Activated CD4-positive, alpha-beta T cell treated with anti-CD3 and anti-CD28 coated beads, Interleukin-2, amount 50 U/mL, for 4 hours (primary cell): ENCODE measurements around the gene EP400.

Experiments
- DNase-seq, 2 experiments: peaks; one replicate each; pipeline ENCODE4 v3.0.0-alpha.2; 2020

The EP400 gene

DNA sequence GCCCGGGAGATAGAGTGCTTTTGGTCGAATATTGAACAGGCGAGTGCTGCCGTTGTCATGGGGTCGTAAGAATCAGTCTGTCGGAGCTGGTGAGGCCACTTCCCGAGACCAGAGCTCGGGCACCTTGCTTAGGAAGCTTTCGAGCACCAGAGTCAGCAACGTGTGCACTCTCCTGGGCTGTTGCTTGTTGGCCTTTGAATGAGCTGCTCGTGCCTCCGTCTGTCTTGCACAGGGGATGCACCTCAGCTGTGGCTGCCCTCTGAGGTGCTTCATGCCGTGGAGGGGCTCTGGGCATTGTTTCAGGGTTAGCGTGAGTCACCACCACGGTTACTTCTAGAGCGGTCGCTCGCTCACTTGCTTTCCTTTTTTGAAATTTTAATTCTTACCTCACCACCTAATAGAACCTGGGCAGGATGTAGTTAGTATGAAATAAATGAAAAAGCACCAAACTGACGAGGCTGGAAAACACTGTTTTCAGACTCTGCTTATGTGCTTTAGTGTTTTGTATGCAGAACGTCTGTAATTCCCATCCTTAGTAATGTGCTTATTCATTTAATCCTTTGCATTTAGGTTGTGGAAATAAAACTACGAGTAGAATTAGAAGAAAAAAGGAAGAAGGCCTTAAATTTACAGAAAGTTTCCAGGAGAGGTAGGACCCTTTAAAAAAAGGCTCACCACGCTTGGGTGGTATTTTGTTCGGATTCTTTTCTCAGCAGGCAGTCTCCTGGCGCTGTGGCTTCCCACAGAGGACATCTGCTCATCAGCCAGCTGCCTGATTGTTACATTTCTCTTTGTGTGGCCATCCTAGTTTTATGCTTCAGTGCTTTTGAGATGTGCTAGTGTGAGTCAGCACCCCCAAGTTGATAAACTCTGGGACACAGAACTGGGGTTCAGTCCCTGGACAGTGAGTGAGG lies 40.6 kb downstream of the EP400 start:
- DNase-seq: no peak

DNA sequence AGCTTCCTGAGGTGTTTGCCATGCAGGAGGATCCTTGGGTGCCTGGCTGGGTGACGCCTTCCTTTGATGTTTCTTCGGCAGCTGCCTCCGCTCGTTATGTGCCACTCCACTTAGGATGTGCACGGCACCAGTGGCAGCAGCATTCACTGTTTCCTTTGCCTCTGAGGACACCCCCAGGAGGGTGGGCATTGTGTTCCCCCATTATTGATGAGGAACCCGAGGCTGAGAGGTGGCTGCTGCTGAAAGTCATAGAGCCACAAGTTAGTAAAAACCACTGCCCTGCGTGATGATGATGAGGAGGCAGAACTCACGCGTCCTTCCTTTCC lies 41.2 kb downstream of the EP400 start:
- no peak for DNase-seq

- no peak for DNase-seq
These were observed 42.2 kb downstream of the EP400 start for GRCh38 chr12:131991816-131992430.

GRCh38 chr12:131994589-131994988 lies 44.8 kb downstream of the EP400 start:
- no peak for DNase-seq

DNA sequence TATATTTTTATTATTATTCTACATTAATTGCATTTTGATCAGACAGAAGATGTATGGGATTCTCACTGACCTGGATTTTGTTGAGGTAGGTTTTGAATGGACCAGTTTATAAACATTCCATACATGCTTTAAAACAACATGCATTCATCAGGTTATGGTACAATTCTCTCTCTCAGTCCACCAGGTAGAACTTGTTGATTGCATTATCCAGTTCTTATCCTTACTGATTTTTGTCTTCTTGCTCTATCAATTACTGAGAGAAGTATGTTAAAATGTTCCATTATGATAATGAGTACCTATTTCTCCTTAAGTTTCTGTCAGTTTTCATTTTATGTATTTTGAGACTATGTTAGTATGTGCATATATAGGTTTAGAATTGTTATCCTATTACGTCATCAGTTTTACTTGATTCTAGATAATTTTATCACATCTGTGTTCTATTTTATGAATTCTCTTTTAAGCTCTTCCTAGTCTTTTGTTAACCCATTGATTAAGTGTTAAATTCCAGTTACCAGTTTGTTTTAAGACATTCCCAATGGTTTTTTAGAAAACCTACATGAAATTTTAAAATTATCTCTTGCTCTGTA lies 50.6 kb downstream of the EP400 start:
- no peak for DNase-seq

DNA sequence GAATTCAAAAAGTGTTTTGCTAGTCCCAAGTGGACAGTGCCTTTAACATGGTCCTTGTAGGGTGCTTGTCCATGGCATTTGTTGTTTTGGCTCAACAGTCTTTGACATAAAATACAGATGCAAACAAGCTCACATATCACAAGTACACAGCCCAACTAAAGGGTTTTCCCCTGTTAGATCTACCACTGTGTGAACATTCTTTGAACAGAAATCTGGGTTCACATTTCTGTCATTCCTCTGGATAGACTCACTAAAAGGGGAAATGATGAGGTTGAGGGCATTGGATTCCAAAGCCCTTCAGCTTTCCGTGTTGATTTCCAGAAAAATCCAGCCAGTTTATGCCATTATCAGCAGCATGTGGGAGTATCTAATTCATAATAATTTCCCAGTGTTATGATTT lies 54.1 kb downstream of the EP400 start:
- no peak for DNase-seq

DNA sequence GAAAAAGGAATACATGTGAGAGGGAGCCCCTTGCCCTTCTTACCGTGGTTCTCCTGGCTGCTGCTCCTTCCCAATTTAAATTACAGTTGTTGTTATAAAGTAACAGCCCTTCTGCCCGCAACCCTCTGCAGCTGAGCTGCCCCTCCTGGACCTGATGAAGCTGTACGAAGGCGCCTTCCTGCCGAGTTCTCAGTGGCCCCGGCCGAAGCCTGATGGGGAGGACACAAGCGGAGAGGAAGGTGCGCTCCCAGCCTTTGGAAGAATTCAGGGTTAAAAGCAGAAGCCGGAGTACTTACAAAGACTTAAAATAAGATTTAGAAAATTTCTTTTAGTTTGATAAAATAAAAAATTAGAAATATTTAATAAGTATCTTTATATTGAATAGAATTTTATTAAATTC lies 55.2 kb downstream of the EP400 start:
- no peak for DNase-seq

DNA sequence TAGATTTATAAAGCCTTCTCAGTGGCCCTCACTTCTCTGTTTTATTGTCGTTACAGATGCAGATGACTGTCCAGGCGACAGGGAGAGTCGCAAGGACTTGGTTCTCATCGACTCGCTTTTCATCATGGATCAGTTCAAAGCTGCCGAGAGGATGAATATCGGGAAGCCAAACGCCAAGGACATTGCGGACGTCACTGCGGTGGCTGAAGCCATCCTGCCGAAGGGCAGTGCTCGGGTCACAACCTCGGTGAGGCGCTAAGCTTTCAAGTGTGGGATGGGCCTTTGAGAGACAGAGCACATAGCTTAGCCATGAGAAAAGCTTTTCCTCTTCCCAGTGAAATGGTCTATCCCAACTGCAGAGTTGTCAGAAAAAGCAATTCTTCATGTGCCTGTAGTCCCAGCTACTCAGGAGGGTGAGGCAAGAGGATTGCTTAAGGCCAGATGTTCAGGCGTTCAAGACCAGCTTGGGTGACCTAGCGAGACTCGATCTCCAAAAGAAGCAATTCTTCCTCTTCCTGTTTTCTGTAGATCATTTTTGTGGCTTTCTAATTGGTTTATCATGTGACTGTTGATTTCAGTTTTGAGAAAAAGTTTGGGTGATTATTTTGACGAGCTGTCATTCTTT lies 56.4 kb downstream of the EP400 start:
- no peak for DNase-seq

DNA sequence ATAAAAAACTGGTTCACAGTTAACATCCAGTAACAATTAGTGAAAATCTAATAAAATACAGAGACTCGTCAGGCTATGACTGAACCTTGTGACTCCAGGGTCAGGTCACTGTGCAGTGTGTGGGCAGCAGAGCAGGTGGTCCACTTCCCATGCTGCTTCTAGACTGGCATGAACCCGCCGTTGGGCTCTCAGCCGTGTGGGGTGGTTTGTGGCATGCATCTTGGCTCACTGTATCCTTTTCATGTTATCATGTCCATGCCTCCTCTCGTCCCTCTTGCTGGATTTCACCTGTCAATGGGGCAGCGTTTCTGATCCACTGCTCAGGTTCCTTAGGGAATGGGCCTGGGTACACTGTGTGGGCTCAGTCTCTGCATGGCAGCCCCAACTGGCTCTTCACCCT lies 57.3 kb downstream of the EP400 start:
- no peak for DNase-seq

- no peak for DNase-seq
These were observed 59.7 kb downstream of the EP400 start for GRCh38 chr12:132009336-132009859.

GRCh38 chr12:132012919-132013568 lies 63.3 kb downstream of the EP400 start:
- no peak for DNase-seq

DNA sequence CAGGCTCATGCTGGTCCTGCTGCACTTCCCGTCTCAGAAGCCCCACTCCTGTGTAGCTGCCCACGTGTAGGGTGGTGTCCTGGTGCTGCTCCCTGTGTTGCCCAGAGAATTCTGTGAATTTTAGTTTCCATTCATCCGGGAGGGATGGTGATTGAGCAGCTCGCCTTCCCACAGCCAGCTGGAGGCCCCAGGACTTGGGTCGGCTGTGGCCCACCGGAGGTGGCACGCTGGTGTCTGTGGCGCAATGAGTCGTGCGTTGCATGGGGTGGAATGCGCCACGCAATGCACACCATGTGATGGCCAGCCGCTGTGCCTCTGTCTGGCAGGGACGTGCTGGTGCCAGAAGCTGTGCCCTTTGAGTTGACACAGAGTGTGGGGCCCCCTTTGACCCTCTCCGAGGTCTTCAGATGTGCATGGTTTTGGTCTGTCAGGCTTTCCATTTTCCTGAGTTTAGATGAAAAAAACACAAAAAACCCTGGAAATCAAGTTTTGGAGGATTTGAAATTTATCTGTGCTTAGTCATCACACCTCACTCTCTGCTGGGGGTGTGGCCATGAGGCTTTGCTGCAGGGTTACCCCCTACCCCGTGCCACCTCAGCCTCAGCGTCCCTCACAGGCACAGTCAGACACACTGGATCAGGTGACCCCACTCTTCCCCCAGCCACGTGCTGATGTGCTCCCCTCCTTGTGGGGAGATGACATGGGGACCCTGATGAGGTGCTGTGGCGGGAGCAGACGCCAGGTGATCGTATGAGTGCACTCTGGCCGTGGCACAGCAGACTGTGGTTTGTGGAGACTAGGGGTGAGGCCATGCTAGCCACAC lies 64.6 kb downstream of the EP400 start:
- no peak for DNase-seq

GRCh38 chr12:132014915-132015280 lies 65.2 kb downstream of the EP400 start:
- no peak for DNase-seq

DNA sequence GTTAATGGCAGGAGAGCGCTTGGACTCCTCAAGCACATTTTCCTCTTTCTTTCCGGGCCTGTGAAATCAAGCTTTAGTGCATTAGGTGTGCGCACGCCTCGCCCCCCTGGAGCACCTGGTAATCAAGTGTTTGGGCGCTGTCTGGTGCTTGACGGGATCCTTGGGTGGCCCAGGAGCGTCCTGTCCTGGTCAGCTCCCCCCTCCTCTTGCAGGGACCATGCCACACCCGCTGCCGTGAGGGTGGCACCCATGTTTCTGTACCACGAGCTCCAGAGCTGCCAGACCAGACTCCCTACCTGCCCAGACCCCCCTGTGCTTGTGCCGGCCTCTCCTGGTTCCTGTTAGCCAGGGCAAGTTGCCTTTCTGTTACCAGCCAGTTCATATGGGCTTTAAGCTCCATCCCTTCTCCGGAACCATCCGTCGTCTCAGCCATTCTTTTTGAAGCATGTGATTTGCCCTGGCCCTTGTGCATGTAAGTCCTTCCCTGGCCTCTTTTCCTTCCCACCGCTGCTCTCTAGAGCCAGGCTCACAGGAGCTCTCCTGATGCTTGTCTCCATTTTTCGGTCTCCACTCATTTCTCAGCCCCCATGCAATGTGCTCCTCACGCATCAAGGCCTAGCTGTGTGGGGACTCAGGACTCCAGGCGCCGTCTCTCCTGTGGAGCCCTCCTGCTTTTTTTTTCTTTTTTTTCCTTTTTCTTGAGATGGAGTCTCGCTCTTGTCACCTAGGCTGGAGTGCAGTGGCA lies 66.1 kb downstream of the EP400 start:
- no peak for DNase-seq

DNA sequence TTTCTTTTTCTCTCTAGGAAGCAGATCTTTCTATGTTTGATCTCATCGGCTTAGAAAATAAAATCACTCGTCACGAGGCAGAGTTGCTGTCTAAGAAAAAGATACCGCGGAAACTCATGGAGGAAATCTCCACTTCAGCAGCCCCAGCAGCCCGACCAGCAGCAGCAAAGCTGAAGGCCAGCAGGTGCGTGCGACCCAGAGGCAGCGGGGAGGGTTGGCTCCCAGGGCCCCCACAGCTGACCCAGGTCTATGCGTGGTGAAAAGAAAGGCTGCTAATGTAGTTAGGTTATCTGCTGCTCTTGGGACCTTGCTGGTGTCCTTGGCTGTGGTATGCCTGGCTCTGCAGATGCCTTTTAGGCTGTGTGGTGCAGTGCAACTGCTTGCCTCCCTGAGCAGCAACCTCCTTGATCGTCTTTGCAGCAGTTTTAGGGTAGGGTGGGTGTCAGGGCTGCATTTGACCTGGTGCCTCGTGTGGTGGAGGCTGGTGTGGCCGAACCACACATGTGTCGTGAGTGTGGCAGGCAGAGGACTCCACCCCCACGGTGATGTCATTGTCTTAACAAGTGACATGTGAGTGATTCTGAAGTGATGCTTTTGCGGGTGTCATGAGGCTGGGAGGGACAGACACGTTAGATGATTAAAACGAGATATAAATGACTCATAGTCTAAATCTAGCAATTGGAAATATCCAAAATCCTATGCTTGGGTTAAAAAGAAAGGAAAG lies 68.6 kb downstream of the EP400 start:
- no peak for DNase-seq

DNA sequence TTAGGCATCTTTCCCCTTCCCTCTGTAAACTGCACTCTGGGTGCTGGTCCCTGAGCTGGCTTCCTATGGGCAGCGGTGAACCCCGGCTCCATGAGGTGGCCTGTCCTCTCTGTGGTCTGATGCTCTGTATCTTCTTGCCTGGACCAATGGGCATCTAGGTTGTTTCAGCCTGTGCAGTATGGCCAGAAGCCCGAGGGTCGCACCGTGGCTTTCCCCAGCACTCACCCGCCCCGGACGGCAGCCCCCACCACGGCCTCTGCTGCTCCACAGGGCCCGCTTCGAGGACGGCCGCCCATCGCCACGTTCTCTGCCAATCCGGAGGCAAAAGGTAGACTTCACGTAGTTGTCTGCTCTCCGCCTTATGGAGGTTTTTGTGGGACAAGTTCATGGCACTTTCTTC lies 70.1 kb downstream of the EP400 start:
- DNase-seq: no peak

- no peak for DNase-seq
These were observed 70.5 kb downstream of the EP400 start for GRCh38 chr12:132020292-132020691.

GRCh38 chr12:132021031-132021871 lies 71.5 kb downstream of the EP400 start:
- no peak for DNase-seq

DNA sequence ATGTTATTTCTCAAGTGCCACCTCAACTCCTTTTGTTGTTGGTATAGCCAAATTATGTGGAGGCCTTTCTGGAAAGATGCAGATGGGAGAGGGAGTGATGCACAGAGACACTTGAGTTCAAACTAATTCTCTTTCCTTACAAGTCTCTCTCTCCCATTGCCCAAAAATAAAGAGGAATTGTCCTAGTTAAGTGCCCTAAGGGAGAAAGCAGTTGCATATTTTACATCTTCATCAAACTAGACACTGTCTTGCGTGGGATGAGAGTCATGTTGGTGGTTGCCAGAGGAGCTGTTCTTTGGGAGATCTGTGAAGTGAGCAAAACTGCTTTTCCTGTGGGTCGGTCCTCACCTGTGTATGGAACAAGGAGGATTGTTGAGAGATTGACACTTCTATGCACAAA lies 72.2 kb downstream of the EP400 start:
- DNase-seq: no peak

DNA sequence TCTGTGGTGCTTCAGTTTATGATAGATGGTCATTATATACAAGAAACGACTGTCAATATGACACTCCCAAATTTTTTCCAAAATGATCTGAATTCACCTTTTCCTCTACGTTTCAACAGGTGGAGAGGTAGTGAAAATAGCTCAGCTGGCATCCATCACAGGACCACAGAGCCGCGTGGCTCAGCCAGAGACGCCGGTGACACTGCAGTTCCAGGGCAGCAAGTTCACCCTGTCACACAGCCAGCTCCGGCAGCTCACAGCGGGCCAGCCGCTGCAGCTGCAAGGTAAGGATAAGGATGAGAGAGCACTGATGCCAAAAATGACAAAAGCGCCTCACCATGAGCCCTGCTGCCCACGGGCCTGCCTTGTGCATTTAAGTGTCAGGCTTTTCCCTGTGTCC lies 73.9 kb downstream of the EP400 start:
- DNase-seq: no peak
